Measurements from ENCODE around the gene NPHP4. TPM values are rescaled to one million over a fixed set of nuclear protein-coding genes. Genes with fewer than 3 reads are reported as not detected.
"Not testable (repeated sequence)": the region's sequence is repeated elsewhere in the genome, so short reads cannot be mapped to it uniquely, and the experiment has no call there.

NPHP4 gene
- total RNA-seq, 2 experiments from 2014 or later: 14.2 to 15.7 TPM

DNA sequence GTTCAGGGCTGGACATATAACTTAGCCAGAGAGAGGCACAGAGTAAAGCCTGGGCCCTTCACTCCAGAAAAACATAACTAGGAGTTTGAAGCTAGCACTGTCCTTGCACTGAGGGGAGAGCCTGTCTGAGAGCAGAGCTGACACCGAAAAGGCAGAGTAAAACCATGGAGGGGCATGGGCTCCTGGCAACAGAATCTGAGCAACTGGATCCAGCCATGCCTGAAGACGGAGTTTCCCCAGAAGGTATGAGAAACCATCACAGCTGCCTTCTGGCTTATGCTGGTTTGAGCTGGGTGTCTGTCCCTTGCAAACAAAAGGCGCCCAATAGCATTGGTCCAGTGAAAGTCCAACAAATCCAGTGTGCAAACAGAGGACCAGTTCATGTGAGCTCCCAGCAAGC is 137.5 kb downstream of the NPHP4 start:
- ChIA-PET CTCF (no interaction called here), POLR2A (no interaction called here)

DNA sequence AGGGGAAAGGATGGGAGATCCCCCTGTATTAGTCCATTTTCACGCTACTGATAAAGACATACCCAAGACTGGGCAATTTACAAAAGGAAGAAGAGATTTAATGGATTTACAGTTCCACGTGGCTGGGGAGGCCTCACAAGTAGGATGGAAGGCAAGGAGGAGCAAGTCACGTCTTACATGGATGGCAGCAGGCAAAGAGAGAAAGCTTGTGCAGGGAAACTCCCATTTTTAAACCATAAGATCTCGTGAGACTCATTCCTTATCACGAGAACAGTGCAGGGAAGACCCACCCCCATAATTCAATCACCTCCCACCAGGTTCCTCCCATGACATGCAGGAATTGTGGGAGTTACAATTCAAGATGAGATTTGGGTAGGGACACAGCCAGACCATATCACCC is 138.4 kb downstream of the NPHP4 start:
- CTCF ChIA-PET, POLR2A ChIA-PET: not testable (repeated sequence)

GRCh38 chr1:5850503-5850902 is 141.7 kb downstream of the NPHP4 start:
- ChIA-PET POLR2A (no interaction called here), CTCF (no interaction called here)

- ChIA-PET CTCF (no interaction called here), POLR2A (no interaction called here)
Measured at GRCh38 chr1:5849550-5849949, 142.7 kb downstream of the NPHP4 start.

DNA sequence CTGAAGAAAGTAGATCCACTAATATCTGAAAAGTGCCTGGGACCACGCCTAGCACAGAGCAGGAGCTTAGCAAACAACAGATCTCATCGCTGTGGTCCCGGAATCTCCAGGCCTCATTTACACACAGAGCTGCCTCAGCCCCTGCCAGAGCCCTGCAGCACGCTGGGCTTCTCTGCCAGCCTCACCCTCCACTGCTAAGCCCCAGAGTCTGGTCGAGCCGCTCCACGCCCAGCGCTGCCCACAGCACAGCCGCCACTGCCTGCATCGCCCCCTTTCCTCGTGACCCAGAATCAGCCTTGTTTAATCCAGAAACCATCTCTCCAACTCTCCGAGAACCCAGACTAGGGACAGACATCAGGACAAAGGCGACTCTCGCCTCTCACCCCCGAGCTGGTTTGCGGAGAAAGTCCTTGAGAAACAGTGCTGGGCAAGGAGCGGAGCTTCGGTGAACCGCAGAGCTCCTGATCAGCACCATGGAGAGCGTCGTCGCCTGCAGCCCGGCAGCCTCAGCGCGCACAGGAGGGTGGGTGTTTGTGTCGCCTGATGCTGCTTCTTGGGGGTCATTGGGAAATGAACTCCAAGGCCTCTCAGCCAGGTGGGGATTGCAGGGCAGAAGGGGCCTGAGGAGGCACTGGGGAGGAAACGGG is 145.1 kb downstream of the NPHP4 start:
- ChIA-PET CTCF (no interaction called here), POLR2A (no interaction called here)

DNA sequence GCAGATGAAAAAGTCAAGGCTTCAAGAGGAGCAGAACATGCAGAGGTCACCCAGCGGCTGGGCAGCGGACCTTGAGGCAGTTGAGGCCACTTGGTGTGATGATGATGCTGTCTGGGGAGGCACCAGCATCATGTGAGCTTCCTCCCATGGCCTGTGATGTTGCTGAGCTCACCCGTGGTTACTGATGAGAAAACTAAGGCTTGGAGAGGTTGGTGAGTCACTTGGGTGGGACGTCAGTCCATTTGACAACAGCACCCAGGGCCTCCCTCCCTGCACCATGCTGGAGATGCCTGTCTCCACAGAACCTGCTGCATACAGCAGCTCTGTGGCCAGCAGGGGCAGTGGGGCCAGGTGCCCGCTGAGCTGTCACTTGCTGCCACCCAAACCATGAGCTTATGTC is 146.8 kb downstream of the NPHP4 start:
- CTCF ChIA-PET: no interaction called here
- POLR2A ChIA-PET: no interaction called here

DNA sequence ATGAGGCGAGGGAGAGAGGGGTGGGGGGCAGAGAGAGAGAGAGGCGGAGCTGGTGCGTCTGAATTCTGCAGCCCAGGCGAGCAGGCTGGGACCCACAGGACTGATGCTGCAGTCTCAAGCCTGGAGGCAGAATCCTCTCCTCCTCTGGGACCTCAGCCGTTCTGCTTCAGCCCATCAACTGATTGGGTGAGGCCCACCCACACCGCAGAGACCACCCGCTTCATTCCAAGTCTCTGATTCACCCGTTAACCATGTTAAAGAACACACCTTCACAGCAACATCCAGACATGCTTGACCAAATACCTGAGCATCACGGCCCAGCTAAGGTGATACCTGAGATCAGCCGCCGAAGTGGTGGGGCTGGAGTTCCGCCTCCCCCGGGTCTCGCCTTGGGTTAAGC is 147.8 kb downstream of the NPHP4 start:
- ChIA-PET CTCF (no interaction called here), POLR2A (no interaction called here)

GRCh38 chr1:5843521-5844096 is 148.6 kb downstream of the NPHP4 start:
- ChIA-PET POLR2A (no interaction called here), CTCF (interaction anchor here (0.6 kb wide), 1 partner anchor 348 kb away, joined by 5 read pairs; no protein-coding TSS in a partner anchor)

- ChIA-PET CTCF (no interaction called here), POLR2A (no interaction called here)
Measured at GRCh38 chr1:5842679-5843078, 149.5 kb downstream of the NPHP4 start.

DNA sequence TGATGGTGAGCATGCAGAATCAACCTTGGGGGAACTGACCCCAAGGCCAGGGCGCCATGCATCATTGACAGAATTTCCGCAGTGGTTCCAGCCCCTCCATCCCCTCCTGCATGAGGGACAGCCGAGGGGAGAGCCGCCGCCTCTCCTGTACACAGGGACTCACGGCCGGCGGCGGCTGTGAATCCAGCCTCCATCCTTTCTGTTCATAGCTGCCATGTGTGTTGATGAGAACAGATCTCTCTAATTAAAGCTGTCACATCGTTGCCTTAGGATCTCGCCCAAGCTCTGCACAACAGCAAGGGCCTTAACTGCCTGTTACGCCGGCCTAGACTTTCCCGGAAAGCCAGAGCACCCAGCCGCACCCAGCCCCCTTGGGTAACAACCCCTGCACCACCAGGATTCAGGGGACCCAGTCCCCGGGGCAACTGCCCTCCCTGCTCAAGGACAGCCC is 151.6 kb downstream of the NPHP4 start:
- CTCF ChIA-PET: no interaction called here
- POLR2A ChIA-PET: no interaction called here

DNA sequence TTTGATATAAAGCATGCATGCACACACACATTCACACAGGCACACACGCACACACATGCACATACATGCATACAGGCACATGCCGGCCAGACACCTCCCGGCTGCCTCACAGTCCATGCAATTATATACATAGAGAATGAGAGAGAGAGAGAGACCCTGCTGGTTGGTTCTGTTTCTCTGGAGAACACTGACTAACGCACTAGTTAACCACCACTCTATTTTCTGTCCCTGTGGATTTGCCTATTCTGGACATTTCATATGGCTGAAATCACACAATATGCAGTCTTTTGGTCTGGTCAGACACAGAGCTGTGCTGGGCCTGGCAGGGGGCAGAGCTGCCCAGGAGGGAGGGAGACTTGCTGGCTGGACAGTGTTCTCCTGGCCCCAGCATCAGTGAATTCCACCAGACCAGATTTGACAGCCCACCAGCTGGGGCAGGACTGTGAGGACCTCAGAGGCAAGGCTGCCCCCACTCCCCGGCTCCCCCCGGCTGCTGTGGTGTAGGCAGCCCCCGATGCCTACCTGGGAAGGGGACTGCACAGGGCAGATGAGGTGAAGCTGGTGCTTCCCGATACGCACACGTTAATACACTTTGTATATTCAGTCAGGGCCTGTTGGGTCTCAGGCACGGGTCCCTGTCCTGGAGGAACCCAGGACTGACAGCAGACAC is 152.2 kb downstream of the NPHP4 start:
- CTCF ChIA-PET: no interaction called here
- POLR2A ChIA-PET: no interaction called here

DNA sequence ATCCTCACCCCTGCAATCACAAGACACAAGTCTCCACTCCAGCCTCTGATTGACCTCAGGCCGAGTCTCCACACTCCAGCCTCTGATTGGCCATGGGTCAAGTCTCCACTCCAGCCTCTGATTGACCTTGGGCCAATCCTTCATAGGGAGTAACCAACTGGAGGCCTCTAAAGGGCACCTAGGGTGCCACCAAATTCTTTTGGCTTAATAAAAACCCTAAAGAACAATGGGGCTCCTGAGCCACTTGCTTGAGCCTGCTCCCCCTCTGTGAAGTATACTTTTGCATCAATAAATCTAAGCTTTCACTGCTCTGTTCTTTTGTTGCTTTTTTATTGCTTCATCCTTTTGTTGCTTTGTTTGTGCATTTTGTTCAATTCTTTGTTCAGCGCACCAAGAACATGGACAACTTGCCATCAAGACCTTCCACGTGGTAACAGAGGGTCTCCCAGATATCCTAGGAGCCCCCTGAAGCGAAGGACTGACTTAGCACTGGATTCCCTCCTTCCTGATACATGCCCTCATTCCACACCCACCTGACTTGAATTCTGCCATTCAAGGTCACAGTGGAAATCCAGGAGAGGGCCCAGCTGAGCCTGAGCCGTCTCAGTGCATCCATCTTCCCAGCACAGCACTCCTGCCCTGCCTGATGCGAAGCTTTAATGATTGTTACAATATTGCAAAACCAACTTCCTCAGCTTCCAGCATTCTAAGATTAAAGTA is 152.9 kb downstream of the NPHP4 start:
- ChIA-PET CTCF (no interaction called here), POLR2A (no interaction called here)

- ChIA-PET CTCF (no interaction called here), POLR2A (interaction anchor here (0.6 kb wide), 1 partner anchor 563 kb away, joined by 3 read pairs; no protein-coding TSS in a partner anchor)
Measured at GRCh38 chr1:5837976-5838653, 154.1 kb downstream of the NPHP4 start.

DNA sequence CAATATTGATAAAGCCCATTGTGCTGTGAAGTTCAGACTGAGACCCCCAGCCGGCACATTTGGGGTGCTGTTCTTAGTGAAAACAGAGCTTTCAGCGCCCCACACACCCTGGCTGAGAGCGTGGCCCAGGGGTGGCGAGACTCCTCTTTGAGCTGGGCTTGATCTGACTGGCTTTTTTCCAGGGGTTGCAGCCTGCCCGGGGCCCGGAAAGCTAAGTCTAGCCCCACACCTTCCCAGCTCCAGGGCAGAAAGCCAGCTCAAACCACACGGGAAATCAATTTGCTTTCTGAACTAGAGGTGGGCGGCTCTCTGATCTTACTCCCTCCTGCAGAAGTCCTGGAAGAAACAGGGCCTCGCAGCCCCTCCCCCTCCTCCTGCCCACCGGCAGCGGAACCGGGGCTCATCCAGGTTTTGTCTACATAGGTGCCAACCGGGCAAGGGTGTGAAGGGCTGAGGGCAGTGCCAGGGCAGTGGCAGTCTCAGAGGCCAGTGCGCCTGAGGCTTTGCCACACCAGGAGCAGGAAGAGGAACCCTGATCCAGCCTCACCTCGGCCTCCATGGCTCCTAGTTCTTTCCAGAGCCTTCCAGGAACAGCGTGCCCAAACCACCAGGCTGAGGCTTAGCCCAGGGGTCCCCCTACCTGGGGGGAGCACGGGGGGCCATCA is 155.3 kb downstream of the NPHP4 start:
- CTCF ChIA-PET: no interaction called here
- POLR2A ChIA-PET: no interaction called here

GRCh38 chr1:5835179-5835562 is 157.1 kb downstream of the NPHP4 start:
- CTCF ChIA-PET: no interaction called here
- POLR2A ChIA-PET: no interaction called here

- ChIA-PET CTCF (no interaction called here), POLR2A (no interaction called here)
Measured at GRCh38 chr1:5834477-5835178, 157.6 kb downstream of the NPHP4 start.

DNA sequence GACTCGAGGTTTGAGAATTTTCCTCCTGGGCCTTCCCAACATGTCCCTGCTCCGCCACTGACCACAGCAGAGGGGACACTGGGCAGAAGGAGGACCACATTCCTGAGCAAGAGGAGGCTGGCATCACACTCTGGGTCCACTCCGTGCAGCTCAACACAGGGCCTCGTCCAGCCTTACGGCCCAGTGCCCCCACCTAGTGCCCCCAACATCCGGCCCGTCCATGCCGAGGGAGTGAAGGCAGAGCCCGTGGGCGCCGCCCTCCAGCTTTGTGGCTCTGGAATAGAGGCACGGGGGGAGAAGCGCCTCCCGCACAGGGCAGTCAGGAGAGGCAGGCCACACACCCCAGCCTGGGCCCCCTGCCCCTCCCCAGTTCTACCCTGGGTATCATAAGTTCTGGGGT is 158.3 kb downstream of the NPHP4 start:
- POLR2A ChIA-PET: no interaction called here
- CTCF ChIA-PET: no interaction called here

DNA sequence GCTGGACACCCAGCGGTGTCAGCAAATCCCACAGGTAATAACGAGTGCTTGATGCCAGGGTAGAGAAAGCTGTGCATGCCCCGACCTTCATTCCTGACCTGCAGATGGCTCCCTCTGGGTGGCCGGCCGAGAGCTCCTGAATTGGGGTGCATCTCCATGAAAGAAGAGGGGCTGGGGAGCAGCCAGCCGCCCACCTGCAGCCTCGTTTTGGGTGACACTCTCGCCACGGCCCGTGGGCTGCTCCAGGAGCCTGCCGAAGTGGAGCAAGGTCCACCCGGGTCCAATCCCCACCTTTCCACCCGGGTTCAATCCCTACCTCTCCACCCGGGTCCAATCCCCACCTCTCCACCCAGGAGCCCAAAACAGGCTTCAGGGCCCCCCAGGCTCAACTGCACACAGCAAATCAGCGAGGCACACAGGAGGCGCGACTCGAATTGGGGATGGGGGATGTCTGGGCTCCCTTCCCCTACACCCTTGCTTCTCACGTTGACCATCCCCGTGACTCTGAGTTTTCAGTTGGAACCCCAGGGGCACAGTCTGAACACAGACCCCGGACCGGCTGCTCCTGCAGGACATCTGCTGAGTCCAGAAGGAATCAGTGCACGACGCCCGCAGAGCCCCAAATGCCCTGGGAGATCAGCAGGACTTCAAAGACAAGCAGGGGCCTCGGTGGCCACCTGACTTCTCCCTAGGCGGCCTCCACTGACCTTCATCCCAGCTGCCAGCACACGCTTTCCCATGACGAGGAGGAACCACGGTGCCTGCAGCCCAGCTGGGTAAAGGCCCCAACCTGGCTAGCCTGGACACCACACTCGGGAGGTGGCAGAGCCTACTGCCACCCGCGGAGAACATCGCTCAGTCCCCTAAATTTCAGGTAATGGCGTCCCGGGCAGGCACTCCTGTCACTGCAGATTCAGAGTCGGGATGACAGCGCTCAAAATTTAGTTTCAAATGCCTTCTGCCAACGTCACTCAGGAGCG is 159.0 kb downstream of the NPHP4 start:
- POLR2A ChIA-PET: no interaction called here
- CTCF ChIA-PET: no interaction called here
